CD4-positive, alpha-beta T cell treated with Interleukin-1 beta for 1 hour (primary cell): ENCODE measurements around the gene PMF1.
A peak's percentile ranks its signal among the peaks of the same experiment; 100 is the strongest.
"Not testable (repeated sequence)": the region's sequence is repeated elsewhere in the genome, so short reads cannot be mapped to it uniquely, and the experiment has no call there.

Experiments
- DNase-seq, 2 donors: peaks; one replicate each; pipeline ENCODE4 v3.0.0-alpha.2; 2020 to 2022

PMF1 gene, protein sequence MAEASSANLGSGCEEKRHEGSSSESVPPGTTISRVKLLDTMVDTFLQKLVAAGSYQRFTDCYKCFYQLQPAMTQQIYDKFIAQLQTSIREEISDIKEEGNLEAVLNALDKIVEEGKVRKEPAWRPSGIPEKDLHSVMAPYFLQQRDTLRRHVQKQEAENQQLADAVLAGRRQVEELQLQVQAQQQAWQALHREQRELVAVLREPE

DNA sequence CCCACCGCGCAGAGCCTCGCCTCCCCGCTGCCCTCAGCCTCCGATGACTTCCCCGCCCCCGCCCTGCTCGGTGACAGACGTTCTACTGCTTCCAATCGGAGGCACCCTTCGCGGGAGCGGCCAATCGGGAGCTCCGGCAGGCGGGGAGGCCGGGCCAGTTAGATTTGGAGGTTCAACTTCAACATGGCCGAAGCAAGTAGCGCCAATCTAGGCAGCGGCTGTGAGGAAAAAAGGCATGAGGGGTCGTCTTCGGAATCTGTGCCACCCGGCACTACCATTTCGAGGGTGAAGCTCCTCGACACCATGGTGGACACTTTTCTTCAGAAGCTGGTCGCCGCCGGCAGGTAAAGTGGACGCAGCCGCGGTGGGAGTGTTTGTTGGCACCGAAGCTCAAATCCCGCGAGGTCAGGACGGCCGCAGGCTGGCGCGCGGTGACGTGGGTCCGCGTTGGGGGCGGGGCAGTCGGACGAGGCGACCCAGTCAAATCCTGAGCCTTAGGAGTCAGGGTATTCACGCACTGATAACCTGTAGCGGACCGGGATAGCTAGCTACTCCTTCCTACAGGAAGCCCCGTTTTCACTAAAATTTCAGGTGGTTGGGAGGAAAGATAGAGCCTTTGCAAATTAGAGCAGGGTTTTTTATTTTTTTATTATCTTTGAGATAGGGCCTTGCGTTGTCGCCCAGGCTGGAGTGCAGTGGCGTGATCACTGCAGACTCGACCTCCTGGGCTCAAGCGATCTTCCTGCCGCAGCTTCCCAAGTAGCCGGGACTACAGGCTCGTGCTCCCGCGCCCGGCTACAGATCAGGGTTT, at the start of gene PMF1:
PMF1 (plus strand) TSS at position 175 of the 811 bp plus-strand sequence; CDS start at position 184, 9 bp downstream.
- DNase-seq: peak; percentile 95

DNA sequence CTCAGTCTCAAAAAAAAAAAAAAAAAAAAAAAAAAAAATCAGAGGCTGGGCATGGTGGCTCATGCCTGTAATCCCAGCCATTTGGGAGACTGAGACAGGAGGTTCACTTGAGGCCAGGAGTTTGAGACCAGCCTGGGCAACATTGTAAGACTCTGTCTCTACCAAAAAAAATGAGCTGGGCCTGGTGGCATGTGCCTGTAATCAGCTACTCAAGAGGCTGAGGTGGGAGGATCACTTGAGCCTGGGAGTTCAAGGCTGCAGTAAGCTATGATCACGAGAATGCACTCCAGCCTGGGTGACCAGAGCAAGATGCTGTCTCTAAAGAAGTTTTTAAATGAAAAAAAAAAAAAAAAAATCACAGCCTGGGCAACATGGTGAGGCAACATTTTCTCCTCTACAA, 49.1 kb upstream of the PMF1 start:
- DNase-seq: no peak

DNA sequence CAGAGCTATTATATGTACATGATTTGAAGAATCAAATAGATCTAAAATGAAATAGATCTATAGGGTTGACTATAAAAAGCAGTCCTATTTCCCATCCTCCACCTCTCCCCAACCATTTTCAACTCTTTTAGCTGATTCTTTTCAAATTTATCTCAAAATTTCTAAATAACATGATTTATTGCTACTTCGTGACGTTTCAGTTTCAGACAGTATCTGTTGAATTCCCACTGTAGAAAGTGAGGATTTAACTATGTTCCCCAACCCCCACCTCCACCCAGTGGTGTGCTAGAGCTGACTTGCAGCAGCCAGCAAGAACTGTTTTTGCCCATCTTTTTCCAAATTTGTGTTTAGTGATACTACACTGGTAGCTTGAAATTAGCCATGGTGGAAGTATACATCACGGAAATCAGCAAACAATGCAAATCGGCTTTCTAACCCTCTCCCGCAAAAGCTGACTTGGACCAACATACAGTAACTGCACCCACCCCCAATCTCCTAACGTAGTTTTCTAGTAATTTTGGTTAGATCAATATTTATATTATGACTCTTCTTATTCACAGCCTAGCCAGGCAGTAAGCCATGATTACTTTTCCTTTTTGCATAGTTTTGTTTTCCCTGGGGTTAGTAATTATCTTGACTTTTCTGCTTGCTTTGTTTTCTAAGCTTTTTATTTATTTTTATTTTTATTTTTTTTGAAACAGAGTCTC, 48.5 kb upstream of the PMF1 start:
- DNase-seq: no peak

DNA sequence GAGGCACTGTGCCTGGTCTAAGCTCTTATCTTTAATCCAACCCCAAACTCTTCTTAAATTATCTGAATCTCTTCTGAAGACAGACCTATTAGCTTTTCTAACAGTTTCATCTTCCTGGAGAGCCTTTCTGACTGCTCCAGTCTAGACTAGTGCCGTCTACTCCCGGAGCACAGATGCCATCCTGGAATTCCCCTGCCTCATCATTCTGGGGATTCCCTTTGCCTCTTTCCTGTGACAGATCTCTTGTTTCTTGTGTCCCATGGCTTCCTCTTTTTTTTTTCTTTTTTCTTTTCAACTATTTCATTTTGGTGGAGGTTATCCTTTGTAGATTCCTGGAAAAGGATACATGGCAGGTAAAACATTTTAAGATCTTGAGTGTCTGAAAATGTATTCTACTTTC, 47.7 kb upstream of the PMF1 start:
- peak; percentile 16 to 35 for DNase-seq

DNA sequence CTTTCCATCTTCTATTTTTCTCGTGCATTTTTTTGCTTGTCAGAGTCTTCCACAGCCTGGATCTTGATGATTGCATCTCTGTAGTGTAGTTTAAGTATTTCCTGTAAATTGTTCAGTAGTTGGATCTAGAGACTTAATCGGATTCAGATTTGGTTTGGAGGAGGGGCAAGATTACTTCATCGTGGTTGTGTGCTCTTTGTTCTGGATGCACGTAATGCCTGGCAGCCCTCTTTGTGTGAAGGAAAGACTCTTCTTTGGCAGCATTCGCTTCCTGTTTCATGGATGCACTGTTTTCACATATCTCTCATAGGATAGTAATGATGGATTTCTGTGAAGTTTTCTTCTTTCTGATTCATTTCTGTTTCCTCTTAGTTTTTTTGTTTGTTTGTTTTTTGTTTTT, 45.3 kb upstream of the PMF1 start:
- no peak for DNase-seq

DNA sequence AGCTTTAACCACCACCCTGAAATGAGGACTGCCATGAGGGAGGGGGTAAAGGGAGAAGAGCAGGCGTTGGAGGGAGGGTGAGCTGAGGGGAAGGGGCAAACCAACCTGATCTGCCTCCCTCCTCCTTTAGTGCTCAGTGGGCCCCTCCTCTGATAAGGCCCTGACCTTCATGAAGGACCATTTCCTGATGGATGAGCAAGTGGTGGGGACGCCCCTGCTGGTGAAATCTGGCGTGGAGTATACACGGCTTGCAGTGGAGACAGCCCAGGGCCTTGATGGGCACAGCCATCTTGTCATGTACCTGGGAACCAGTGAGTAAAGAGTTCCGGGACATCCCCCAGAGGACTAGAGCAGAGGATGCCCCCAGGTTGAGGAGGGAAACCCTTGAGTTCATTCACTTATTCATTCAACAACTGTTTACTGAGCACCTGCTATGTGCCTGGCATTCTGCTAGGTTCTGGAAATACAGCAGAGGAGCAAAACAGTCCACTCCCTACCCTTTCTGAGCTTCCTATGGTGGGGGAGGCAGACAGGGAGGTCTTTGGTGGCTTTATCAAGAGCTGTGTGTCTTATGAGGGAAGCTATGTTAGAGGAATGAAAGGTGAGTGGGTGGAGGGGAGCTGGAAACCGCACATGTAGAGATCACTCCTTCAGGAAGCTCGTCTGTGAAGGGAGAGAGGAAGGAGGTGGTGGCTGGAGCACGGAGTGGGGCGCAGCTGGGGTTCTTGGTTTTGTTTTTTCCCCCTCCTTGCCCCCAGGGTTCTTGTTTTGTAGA, 39.9 kb upstream of the PMF1 start:
- no peak for DNase-seq

DNA sequence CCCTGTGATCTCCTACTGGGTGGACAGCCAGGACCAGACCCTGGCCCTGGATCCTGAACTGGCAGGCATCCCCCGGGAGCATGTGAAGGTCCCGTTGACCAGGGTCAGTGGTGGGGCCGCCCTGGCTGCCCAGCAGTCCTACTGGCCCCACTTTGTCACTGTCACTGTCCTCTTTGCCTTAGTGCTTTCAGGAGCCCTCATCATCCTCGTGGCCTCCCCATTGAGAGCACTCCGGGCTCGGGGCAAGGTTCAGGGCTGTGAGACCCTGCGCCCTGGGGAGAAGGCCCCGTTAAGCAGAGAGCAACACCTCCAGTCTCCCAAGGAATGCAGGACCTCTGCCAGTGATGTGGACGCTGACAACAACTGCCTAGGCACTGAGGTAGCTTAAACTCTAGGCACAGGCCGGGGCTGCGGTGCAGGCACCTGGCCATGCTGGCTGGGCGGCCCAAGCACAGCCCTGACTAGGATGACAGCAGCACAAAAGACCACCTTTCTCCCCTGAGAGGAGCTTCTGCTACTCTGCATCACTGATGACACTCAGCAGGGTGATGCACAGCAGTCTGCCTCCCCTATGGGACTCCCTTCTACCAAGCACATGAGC, 36.1 kb upstream of the PMF1 start:
- DNase-seq: no peak

DNA sequence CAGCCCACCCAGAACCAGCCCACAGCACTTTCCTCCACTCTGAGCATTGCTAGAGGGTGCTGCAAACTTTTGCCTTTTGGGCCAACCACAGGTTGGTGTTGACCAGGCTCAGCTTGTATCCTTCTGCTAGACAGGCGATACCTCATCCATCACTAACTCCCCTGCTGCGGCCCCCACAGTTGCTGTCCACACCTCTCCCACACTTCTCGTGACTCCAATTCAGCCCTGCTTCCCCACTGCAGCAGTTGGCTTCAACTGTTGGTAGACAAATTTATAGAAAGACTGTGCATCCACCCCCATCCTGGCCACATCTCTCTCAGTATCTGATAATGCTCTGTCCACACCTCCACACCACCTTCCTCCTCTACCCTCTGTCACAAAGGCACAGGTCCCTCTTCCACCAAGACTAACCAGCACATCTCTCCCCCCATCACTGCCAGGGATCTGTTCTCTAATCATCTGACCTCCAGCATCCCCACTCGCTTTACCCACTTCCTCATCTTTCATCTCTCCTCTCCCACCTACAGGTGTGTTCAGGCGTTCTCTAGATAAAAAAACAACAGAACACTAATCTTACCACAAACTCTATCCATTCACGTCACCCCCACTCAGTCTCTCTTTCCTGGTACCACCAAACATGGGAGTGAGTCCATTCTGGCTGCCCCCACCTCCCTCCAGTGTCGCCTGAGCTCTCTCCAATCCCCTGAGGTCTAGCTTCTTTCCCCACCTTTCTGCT, 34.7 kb upstream of the PMF1 start:
- no peak for DNase-seq

DNA sequence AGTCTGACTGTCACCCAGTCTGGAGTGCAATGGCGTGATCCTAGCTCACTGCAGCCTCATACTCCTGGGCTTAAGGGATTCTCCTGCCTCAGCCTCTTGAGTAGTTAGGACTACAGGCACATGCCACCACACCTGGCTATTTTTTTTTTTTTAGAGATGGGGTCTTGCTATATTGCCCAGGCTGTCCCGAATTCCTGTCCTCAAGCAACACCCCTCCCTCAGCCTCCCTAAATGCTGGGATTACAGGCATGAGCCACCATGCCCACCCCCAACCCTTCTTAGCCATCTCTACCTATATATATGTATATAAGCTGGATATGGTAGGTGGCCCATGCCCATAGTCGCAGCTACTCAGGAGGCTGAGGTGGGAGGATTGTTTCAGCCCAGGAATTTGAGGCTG, 32.3 kb upstream of the PMF1 start:
- DNase-seq: no peak

DNA sequence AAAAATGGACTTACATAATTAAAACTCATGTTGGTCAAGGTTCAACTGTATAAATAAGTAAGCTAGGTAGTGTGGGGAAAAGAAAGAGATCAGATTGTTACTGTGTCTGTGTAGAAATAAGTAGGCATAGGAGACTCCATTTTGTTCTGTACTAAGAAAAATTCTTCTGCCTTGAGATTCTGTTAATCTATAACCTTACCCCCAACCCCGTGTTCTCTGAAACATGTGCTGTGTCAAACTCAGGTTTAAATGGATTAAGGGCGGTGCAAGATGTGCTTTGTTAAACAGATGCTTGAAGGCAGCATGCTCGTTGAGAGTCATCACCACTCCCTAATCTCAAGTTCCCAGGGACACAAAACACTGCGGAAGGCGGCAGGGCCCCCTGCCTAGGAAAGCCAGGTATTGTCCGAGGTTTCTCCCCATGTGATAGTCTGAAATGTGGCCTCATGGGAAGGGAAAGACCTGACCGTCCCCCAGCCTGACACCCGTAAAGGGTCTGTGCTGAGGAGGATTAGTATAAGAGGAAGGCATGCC, 31.3 kb upstream of the PMF1 start:
- not testable (repeated sequence) for DNase-seq

DNA sequence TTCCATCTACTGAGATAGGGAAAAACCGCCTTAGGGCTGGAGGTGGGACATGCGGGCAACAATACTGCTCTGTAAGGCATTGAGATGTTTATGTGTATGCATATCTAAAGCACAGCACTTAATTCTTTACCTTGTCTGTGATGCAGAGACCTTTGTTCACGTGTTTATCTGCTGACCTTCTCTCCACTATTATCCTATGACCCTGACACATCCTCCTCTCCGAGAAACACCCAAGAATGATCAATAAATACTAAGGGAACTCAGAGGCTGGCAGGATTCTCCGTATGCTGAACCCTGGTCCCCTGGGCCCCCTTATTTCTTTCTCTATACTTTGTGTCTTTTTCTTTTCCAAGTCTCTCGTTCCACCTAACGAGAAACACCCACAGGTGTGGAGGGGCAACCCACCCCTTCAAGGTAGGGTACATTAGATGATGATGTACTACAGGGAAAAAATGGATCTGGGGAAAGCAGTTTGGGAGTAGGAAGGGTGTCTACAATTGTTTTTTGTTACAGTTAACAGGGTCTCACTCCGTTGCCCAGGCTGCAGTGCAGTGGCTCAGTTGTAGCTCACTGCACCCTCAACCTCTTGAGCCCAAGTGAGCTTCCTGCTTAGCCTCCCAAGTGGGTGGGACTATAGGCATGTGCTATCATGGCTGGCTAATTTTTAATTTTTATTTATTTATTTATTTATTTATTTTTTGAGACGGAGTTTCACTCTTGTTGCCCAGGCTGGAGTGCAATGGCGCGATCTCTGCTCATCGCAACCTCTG, 30.6 kb upstream of the PMF1 start:
- not testable (repeated sequence) for DNase-seq

DNA sequence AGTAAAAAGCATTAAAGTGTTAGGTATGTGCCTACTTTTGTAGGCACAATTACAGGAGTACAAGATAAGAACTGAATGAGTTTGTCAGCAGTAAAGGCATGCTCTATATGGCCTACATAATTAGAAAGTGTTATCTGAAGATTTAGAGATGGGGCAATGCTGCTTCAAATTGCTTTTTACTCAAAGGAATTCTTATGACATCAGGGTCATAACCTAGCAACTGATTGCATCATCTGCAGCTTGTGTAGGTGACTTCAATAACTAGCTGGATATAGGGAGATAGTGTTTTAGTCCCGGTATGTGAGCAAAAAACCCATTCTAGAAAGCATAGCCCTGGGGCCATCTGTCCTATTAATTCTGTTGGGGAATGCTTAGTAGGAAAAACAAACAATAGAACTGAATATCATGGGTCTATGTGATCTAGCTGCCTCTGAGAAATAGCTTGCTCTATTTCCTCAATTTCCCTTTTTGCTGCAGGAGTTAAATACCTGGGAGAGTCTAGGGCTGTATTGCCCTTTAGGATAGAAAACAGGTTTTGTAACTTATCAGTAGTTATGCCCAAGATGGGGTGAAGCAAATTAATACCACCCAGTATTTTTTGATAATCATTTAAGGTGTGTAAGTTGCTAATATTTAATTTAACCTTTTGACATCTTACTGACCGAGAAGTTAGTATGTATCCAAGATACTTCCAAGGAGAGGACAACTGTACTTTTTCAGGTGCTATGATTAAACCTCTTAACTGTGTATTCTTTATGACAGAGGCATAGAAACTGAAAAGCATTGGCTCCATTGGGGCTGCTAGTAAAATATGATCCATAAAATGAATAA, 26.2 kb upstream of the PMF1 start:
- DNase-seq: not testable (repeated sequence)

DNA sequence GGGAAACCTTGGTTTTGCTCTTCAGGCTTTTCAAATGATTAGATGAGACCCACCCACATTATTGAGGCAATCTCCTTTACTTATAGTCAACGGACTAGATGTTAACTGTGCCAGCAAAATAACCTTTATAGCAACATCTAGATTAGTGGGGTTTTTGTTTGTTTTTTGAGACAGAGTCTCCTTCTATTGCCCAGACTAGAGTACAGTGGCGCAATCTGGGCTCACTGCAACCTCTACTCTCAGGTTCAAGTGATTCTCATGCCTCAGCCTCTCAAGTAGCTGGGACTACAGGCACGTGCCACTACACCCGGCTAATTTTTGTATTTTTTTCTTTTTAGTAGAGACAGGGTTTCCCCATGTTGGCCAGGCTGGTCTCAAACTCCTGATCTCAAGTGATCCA, 22.5 kb upstream of the PMF1 start:
- not testable (repeated sequence) for DNase-seq

DNA sequence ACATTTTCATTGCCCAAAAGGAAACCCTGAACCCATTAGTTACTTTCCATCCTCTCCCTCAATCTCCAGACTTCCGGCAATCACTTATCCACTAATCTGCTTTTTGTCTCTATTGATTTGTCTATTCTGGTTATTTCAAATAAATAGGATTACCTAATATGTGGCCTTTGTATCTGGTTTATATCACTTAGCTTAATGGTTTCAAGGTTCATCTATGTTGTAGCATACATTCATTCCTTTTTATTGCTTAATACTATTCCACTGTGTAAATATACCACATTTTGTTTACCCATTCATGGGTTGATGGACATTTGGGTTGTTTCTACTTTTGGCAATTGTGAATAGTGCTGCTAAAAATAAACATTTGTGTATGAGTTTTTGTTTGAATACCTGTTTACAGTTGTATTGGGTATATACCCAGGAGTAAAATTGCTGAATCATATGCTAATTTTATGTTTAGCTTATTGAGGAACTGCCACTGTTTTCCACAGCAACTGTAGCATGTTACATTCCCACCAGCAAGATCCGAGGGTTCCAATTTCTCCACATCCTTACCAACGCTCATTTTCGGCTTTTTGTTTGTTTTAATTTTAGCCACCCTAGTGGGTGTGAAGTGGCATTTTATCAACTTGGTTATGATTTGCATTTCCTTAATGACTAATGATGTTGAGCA, 21.4 kb upstream of the PMF1 start:
- no peak for DNase-seq

DNA sequence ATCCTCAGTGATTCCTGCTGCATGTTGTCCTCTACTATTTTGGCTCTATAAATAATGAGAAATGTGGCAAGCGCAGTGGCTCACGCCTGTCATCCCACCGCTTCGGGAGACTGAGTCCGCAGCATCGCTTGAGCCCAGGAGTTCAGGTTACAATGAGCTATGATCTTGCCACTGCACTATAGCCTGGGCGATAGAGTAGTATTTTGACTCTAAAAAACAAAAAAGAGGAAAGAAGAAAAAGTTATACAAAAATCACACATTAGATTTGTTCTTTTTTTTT, 19.7 kb upstream of the PMF1 start:
- DNase-seq: no peak

DNA sequence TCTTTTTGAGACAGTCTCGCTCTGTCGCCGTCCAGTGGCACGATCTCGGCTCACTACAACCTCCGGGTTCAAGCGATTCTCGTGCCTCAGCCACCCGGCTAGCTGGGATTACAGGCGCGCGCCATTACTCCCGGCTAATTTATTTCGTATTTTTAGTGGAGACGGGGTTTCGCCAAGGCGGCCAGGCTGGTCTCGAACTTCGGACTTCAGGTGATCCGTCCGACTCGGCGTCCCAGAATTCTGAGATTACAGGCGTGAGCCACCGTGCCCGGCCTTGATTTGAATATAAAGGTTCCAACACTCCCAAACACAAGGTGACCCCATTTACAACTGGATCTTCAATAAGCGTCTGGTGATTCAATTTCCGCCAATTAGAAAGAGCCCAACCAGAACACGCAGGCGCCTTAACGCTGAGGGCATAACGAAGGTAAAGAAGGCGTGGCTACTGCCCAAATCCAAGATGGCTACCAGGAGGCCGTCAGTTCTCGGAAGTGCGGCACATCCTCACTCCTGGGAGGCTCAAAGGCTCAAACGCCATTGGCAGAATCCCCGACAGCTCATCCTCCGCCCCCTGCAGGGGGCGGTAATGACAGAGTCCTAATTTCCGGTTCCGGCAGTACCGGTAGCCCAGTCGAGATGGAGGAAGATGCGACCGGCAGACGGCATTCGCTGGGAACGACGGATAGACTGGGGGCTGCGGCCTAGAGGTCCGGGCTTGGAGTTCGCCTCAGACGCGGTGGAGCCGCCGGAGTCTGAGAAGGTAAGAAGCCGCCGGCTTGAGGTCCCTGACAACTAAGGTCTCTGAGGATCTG, 19.1 kb upstream of the PMF1 start, which contains the start of gene SLC25A44:
SLC25A44 (plus strand) TSS at position 617 of the 812 bp plus-strand sequence. CDS start 5,744 bp downstream, outside the sequence.
- DNase-seq: peak; percentile 98 to 99

DNA sequence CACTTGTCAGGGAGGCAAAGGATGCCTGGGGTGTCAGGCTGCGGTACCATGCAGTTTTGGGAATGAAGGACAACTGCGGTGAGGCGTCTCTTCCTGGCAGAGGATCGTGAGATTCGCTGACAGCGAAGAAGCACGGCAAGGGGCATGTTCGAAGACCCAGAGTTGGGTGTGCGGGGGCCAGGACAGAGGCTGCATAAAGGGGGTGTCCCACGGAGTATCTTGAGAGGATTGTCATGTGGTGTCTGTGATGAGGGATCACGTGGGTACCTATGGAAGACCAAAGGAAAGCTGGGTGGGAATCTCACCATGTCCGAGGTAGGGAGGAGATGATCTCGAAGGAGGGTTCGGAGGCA, 18.5 kb upstream of the PMF1 start:
- peak in 1 of 2 donors; percentile 15 for DNase-seq

DNA sequence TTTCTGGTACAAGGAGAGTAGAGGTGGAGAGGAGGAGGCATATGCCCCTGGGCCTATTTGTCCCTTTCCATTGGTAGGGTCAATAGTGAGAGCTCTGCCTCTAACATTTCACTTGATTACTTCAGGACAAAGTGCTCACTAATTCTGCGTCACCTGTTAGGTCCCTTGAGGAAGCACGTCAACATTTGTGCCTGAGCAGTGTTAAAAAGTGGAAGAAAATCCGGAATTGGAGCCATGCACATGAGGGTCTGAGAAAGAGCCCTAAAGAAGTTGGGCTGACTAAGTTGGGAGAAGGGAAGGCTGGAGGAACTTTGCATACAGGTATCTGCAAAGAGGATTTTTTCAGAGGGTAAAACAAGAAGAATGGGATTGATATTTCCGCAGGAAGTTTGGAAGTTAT, 17.0 kb upstream of the PMF1 start:
- no peak for DNase-seq

DNA sequence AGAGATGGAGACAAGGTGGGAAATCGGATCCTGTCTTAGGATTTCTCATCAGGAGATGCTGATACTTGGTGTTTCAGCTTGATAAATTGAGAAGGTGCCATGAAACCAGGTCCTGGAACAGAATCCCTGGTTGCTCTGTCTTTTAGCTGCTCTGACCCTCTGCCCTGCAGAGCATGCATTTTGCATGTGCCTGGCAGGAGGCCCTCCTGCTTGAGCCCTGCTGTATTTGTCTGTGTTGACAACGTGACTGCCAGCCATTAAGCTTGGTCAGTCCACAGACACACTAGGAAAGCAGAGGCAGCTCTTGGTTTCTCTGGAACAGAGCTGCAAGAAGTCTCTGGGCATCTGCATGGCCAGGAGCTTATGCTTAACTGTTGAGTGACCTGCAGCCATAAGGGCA, 16.4 kb upstream of the PMF1 start:
- no peak for DNase-seq
